Omental fat pad (tissue), 4 donors: ENCODE data around the gene FOXO3. TPM values are rescaled to one million over a fixed set of nuclear protein-coding genes. Genes with fewer than 3 reads are reported as not detected.

Experiments used
- ATAC-seq: fragments of 150-250 bp; one replicate; pipeline ENCODE4 v1.9.1; 2016; ENCODE audit warnings: mild to moderate bottlenecking, moderate library complexity; ENCODE audit not compliant: low FRiP score
- DNase-seq: peaks from one replicate; pipeline ENCODE4 v3.0.0-alpha.2; 2019; ENCODE audit warnings: low spot score
- small RNA-seq: library from RNA; depleted of rRNA; stranded (forward); fragments of <200 nt; gene quantifications from one replicate; pipeline ENCODE3, GENCODE V24; 2016
- total RNA-seq, 4 donors: library from RNA; depleted of rRNA; stranded (reverse); fragments of >200 nt; gene quantifications; one replicate each; pipeline ENCODE4 v1.1.0, GENCODE V29; 2016
- TF ChIP-seq, protein P1 (sequence below), 3 donors: fragments of 450-650 bp; IDR thresholded peaks; one replicate each; pipeline ENCODE4 v1.5.1; 2016 to 2017; ENCODE audit warnings: antibody characterized with exemption in 3 of 3, mild to moderate bottlenecking in 3 of 3, moderate library complexity in 2 of 3

Gene FOXO3
- total RNA-seq, 4 donors from 2014 or later, result 92.9 to 129 (median 113) TPM

DNA sequence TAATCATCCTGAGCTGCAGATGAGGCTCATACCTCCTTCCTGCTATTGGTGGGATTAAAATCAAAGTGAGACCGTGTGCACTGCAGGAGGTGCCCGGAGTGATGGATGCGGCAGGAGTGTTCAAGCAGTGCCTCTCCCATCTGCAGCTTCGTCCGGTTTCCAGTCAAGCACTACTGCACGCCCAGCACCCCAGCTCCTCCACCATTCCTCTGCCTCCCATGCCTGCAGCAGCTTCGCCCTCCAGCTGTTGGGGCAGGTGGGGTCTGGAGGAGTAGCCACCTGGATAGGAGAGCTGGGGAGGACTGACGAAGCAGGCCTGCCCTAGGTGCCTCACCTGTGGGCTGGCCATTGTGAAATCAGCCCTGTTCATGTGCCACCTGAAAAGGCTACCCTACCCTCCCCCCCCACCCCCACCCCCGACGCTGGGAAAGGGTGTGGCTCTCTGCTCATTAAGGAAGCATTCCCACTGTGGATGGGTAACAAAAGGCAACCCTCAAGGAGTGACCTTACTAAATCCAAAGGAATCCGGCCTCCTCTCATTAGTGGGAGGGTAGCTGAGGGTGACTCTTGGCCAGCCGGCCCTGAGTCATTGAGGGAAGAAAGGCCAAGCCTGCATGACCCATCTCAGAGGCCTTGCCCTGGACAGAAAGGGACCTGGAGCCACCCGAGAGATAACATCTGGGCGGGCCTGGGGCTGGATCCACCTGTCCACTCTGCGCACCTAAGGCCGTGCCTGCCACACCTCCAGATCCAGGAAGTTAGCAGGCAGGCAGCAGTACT is 171.6 kb downstream of the FOXO3 start:
- ATAC-seq, result no peak

DNA sequence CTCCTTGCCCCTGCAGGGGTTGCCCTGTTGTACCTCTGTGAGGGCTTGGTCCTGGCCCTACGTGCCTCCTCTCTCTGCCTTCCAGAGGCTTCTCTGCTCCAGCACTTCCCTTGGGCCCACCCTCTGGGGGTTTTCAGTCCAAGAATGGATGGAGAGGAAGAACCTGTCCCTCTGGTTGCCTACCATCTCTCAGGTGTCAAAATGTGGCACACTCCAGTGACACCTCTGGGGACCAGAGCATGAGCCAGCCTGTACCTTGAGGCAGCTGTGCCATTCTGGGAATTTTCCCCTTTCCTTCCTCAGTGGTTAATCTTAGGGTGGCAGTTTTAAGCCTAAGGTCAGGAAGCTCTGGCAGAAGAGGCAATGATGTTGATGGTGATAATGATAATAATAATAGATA is 172.3 kb downstream of the FOXO3 start:
- ATAC-seq (no peak), DNase-seq (no peak)
- TF ChIP-seq, protein P1, sequence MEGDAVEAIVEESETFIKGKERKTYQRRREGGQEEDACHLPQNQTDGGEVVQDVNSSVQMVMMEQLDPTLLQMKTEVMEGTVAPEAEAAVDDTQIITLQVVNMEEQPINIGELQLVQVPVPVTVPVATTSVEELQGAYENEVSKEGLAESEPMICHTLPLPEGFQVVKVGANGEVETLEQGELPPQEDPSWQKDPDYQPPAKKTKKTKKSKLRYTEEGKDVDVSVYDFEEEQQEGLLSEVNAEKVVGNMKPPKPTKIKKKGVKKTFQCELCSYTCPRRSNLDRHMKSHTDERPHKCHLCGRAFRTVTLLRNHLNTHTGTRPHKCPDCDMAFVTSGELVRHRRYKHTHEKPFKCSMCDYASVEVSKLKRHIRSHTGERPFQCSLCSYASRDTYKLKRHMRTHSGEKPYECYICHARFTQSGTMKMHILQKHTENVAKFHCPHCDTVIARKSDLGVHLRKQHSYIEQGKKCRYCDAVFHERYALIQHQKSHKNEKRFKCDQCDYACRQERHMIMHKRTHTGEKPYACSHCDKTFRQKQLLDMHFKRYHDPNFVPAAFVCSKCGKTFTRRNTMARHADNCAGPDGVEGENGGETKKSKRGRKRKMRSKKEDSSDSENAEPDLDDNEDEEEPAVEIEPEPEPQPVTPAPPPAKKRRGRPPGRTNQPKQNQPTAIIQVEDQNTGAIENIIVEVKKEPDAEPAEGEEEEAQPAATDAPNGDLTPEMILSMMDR (IDR thresholded peaks at IDR 0.05), result no peak

More for the DNA sequence above, 171.6 kb downstream of the FOXO3 start:
- DNase-seq, result no peak
- TF ChIP-seq, protein P1 (IDR thresholded peaks at IDR 0.05), result no peak

DNA sequence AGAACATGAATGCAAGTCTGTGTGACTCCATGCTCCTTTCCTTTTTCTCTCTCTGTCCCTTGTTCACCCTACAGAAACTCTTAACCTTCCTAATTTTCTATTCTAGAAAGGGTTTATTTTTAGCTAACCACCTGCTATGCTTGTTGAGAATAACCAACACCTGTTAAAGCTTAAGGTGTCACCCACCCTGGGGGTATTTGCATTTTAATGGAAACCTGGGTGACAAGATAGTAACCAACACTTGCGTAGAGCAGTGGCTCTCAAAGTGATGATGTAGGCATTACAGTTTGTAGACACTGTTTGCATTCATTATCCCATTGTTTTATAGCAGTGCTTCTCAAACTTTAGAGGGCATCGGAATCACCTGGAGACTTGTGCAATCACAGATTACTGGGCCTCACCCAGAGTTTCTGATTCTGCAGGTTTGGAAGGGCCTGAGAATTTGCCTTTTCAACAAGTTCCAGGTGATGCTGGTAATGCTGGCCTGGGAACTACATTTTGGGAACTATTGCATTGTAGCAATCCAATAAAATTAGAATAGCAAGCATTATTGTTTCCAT is 173.1 kb downstream of the FOXO3 start:
- DNase-seq (no peak), ATAC-seq (no peak)
- TF ChIP-seq, protein P1 (IDR thresholded peaks at IDR 0.05), result no peak

Small RNAs within 50 kb of the gene (small RNA-seq; reads per million reads assigned to genes)
- gene AL391646.1 (not detected), gene SUMO2P8 (not detected)
